ENCODE data around the gene COA1. TPM values are rescaled to one million over a fixed set of nuclear protein-coding genes. Genes with fewer than 3 reads are reported as not detected.
A peak's percentile ranks its signal among the peaks of the same experiment; 100 is the strongest.
"Not testable (repeated sequence)": the region's sequence is repeated elsewhere in the genome, so short reads cannot be mapped to it uniquely, and the experiment has no call there.

COA1 gene
- total RNA-seq, 1 donor from 2014 or later = 41.2 TPM

- FAIRE-seq (no peak), DNase-seq (ENCODE audit: low spot score in 2 of 2) (no peak)
Observed at GRCh38 chr7:43693687-43694398, 35.5 kb downstream of the COA1 start.

DNA sequence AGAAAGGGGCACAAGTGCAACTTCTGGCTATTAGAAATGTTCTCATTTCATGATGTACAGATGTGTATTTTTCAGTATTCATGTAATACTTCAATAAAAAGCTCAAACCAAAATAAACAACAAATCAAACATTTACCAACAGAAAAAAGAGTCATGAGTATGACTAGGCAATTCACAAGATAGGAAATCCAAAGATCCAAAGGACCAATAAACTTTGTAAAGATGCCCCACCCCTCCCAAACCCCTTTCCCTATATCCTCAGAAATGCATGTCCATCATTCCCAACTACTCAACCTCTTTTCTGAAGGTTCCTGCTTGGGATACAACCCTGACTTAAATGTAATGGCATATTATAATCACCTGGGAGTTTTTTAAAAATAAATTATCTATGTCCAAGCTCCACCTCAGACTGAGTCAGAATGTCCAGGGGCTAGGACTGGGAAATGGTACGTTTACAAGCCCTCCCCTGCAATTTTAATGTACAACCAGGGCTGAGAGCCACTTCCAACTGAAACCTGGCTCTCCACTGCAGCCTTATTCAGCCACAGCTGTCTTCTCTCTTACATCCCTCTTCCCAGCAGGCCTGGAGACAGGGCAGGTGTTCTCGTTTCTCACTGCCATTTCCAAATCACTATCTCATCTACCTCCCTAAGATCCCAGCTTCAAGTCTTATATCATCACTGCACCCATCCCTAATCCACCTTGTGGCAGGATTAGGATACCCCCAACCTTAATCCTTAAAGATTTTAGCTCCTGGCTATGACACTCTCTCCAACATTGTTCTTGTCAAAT, 36.5 kb downstream of the COA1 start:
- FAIRE-seq (no peak), DNase-seq (ENCODE audit: low spot score in 2 of 2) (no peak)

DNA sequence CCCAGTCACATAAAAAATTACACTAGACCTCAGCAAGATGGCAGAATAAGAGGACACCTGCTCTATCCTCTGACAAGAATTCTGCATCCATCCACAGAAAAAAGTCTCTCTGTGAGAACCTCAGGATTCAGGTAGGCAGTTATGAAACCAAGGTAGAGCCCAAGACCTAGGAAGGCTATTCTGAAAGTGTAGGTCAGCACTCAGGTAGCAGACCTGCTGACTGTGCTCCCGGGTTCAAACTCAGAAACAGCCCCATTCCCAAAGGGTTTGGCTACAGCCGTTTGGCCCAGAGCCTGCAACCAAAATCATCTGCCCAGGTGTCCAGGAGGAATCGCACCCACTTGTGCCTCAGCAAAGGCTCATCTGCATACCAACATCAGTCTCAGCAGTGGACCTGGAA, 37.7 kb downstream of the COA1 start:
- DNase-seq (ENCODE audit: low spot score in 2 of 2) (no peak), FAIRE-seq (no peak)

GRCh38 chr7:43689115-43689514, 40.2 kb downstream of the COA1 start:
- FAIRE-seq (no peak), DNase-seq (ENCODE audit: low spot score in 2 of 2) (no peak)

GRCh38 chr7:43687866-43688265, 41.5 kb downstream of the COA1 start:
- not testable (repeated sequence) for FAIRE-seq; DNase-seq (ENCODE audit: low spot score in 2 of 2)

DNA sequence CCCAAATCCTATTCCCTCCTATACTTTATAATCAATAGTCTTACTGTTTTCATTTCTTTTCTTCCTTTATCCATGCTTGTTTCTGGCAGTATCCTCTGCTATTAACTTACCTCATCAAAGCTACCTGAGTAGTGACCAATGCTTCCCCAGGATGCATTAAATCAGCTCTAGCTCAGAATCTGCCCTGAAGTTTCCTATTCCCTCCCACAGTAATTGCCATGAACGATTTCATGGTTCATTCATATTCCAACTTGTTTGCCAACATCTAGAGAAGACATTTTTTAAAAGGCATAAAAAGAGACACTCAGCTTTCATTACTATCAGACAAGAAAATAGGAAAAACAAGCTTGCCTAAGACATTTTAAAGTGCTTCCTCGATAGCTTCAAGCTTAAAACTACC, 42.3 kb downstream of the COA1 start:
- no peak for DNase-seq (ENCODE audit: low spot score in 2 of 2)
- no peak for FAIRE-seq

DNA sequence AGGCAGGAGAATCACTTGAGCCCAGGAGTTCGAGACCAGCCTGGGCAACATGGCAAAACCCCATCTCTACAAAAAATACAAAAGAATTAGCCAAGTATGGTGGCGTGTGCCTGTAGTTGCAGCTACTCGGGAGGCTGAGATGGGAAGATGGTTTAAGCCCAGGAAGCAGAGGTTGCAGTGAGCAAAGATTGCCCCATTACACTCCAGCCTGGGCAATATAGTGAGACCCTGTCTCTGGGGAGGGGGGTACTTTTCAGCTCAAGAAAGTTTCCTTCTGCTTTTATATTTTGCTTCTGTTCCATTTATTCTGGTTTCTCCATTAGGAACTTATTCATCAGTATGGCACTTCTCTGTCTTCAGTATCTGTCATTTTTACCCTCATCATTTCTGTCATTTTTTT, 48.6 kb downstream of the COA1 start:
- no peak for DNase-seq (ENCODE audit: low spot score in 2 of 2)
- FAIRE-seq = no peak

- DNase-seq (ENCODE audit: low spot score in 2 of 2) (no peak), FAIRE-seq (no peak)
Observed at GRCh38 chr7:43679210-43680068, 49.9 kb downstream of the COA1 start.

DNA sequence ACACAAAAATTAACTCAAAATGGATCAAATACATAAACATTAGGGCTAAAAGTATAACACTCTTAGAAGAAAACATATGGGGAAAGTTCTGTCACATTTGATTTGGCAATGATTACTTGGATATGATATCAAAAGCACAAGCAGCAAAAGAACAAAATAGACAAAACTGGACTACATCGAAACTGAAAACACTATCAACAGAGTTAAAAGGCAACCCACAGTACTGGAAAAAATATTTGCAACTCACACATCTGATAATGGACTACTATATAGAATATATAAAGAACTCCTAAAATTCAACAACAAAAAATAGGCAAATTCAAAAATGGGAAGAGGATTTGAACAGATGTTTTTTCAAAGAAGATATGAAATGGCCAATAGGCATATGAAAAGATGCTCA, 51.0 kb downstream of the COA1 start:
- FAIRE-seq = no peak
- DNase-seq (ENCODE audit: low spot score in 2 of 2) = no peak

DNA sequence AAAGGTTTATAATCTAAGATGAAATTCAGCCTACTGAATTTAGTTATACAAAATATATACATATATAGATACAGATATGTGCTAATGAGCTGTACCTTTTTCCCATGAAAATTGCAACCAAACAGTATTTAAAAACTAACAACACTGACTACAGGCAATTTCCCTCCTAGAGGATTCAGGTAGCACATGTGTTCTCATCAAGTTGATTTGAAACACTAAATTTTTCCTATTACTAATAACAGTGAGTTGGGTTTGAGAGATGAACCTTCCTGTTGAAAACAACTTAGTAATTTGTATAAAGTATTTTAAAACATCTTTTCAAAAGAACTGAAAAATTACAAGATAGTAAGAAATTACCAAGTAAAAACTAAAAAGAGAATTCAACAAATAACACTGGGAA, 51.5 kb downstream of the COA1 start:
- FAIRE-seq (peak; percentile 51), DNase-seq (ENCODE audit: low spot score in 2 of 2) (no peak)

DNA sequence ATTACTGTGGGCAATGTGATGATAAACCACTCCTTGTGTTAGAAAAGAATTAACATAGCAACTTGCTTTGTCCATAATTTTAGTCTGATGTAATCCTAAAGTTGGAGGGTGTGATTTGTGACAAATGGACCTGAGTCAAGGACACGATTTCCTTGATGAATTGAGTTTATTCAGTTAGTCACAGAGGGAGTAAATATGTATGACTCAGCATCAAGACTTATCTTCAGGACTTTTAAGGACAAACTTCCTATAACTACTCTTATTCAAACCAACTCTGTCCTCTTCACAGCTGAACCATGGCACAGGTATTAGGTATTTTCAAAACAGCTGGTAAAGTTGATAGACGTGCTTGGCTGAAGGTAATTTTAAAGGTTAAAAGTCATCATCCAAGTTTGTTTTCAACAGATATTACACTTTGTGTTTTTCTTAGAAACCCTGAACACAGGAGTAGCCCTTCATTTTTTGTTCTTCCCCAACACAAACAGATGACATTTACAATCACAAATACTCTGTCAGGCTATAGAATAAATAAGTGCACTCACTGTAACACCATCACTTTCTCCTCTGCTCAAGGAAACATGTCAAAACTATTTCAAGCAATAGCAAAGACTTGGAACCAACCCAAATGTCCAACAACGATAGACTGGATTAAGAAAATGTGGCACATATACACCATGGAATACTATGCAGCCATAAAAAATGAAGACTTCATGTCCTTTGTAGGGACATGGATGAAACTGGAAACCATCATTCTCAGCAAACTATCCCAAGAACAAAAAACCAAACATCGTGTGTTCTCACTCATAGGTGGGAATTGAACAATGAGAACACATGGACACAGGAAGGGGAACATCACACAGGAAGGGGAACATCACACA, 54.5 kb downstream of the COA1 start:
- FAIRE-seq = no peak

GRCh38 chr7:43673243-43673976, 55.9 kb downstream of the COA1 start:
- not testable (repeated sequence) for FAIRE-seq; DNase-seq (ENCODE audit: low spot score in 2 of 2)

More for the DNA sequence above, 54.5 kb downstream of the COA1 start:
- DNase-seq (ENCODE audit: low spot score in 2 of 2) = no peak

DNA sequence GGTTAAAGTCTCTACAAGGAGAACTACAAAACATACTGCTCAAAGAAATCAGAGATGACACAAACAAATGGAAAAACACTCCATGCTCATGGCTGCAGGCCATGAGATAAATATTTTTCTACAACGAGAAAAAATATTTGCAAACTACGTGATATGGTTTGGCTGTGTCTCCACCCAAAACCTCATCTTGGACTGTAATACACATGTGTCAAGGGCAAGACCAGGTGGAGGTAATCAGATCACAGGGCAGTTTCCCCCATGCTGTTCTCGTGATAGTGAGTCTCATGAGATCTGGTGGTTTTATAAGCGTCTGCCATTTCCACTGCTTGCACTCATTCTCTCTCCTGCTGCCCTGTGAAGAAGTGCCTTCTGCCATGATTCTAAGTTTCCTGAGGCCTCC, 57.8 kb downstream of the COA1 start:
- FAIRE-seq (no peak), DNase-seq (ENCODE audit: low spot score in 2 of 2) (no peak)

- FAIRE-seq (no peak), DNase-seq (ENCODE audit: low spot score in 2 of 2) (no peak)
Observed at GRCh38 chr7:43669286-43670081, 59.8 kb downstream of the COA1 start.

DNA sequence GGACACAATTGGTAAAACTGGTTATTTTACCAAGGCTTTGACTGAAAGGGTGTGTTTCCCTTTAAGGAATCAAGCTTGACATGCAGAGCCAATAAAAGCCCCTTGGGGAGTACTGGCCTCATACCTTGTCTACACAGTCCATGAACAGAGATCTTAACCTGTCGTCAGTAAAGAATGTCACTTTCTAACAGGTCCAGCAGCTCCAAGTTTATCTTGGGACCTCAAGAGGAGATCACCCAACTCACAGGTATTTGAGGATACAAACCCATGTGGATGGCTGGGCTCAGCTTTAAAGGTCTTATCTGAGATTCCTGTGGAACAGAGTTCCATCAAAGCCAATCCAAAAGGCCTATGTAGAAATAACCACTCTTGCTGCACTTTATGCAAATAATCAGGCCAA, 61.3 kb downstream of the COA1 start:
- no peak for DNase-seq (ENCODE audit: low spot score in 2 of 2)
- FAIRE-seq = no peak

DNA sequence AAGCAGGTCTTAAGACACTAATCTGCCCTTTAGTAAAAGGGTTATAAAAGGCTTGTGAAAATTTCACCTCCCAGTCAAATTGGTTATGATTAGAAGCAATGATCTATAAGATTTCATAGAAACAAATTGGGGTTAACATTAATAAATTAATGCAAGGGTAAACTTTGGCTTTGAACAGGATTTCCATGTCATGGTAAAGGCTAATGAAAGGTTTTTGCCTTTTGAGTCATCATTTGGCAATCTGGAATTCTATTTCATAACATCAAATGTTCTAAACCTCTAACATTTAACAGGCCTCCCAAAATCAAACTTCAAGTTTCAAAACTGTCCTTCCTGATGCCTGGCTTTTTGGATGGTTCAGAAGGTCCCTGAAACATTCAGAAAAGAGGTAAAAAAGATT, 62.4 kb downstream of the COA1 start:
- DNase-seq (ENCODE audit: low spot score in 2 of 2) (no peak), FAIRE-seq (no peak)

- FAIRE-seq (no peak), DNase-seq (ENCODE audit: low spot score in 2 of 2) (no peak)
Observed at GRCh38 chr7:43664681-43665080, 64.6 kb downstream of the COA1 start.

GRCh38 chr7:43660141-43660540, 69.2 kb downstream of the COA1 start:
- no peak for DNase-seq (ENCODE audit: low spot score in 2 of 2)
- FAIRE-seq = no peak

- DNase-seq (ENCODE audit: low spot score in 2 of 2) (no peak), FAIRE-seq (no peak)
Observed at GRCh38 chr7:43659549-43659896, 69.8 kb downstream of the COA1 start.
